Gastrocnemius medialis (tissue), 4 donors: ENCODE data around the gene KLK2.

ENCODE experiments used
- CTCF ChIP-seq, 5 experiments: fragments of 450-650 bp in 3 of 5; fragments of 200-600 bp in 2 of 5; sonication (generic) in 2 of 5; IDR thresholded peaks in 4 of 5; conservative IDR thresholded peaks in 1 of 5; 1 replicate in 4 of 5; 2 replicates in 1 of 5; pipeline ENCODE4 v1.5.1; 2016 to 2019; ENCODE audit warnings: antibody characterized with exemption in 5 of 5, mild to moderate bottlenecking in 3 of 5, moderate library complexity in 3 of 5
- POLR2A ChIP-seq, 2 donors: fragments of 450-650 bp; IDR thresholded peaks; one replicate each; pipeline ENCODE4 v1.6.1; 2017; ENCODE audit warnings: antibody characterized with exemption in 2 of 2, mild to moderate bottlenecking in 2 of 2, moderate library complexity in 2 of 2

GRCh38 chr19:50836543-50837195 is 36.6 kb upstream of the KLK2 start:
- TF ChIP-seq POLR2A (IDR thresholded peaks at IDR 0.05) (no peak), CTCF (IDR thresholded peaks at IDR 0.05 in 4 of 5, conservative IDR thresholded peaks at IDR 0.05 in 1 of 5) (no peak)
